Measurements from ENCODE around the gene FBXW7.
A peak's percentile ranks its signal among the peaks of the same experiment; 100 is the strongest.

DNA sequence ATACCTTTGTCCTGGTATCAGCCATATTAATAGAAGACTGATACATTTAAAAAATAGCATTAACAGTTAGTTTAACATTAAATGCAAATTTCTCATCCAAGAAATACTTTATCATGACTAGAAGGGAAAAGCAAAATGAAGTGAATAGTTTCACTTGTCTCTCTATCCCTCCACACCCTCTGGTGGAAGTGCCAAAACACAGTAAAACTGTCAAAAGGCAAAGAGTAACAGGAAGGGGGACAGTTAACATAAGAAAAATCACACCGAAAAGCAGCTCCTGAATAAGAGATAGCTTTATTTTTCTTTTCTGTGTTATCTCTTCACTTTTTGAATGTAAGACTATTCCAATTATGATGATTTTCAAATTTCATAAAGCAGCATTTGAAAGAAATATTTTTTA, 187.2 kb downstream of the FBXW7 start:
- TF ChIP-seq, protein P1, sequence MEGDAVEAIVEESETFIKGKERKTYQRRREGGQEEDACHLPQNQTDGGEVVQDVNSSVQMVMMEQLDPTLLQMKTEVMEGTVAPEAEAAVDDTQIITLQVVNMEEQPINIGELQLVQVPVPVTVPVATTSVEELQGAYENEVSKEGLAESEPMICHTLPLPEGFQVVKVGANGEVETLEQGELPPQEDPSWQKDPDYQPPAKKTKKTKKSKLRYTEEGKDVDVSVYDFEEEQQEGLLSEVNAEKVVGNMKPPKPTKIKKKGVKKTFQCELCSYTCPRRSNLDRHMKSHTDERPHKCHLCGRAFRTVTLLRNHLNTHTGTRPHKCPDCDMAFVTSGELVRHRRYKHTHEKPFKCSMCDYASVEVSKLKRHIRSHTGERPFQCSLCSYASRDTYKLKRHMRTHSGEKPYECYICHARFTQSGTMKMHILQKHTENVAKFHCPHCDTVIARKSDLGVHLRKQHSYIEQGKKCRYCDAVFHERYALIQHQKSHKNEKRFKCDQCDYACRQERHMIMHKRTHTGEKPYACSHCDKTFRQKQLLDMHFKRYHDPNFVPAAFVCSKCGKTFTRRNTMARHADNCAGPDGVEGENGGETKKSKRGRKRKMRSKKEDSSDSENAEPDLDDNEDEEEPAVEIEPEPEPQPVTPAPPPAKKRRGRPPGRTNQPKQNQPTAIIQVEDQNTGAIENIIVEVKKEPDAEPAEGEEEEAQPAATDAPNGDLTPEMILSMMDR (conservative IDR thresholded peaks at IDR 0.05 in 1 of 2, IDR thresholded peaks at IDR 0.05 in 1 of 2; ENCODE audit: low read depth in 1 of 2, low read length in 2 of 2) = peak; percentile 12 to 33
- TF ChIP-seq EZH2 (IDR thresholded peaks at IDR 0.05; ENCODE audit: low read length, missing control alignments) = no peak
